GM12892 (cell line): Measurements from ENCODE around the gene ATF1.

Experiments used
- POLR2A ChIP-seq: IDR thresholded peaks from 2 replicates; pipeline ENCODE4 v1.6.1; 2011; ENCODE audit warnings: low read depth, low read length, control low read depth
- POLR2AphosphoS5 ChIP-seq: IDR thresholded peaks from 2 replicates; pipeline ENCODE4 v1.6.1; 2011; ENCODE audit warnings: low read depth, low read length, control low read depth
- TAF1 ChIP-seq: IDR thresholded peaks from 2 replicates; pipeline ENCODE4 v1.6.1; 2011; ENCODE audit warnings: low read depth, mild to moderate bottlenecking, control low read depth, low read length, borderline replicate concordance

- TF ChIP-seq POLR2A (no peak), TAF1 (no peak), POLR2AphosphoS5 (no peak)
Observed at GRCh38 chr12:50775251-50775650, 11.3 kb downstream of the ATF1 start.
